Stimulated activated CD4-positive, alpha-beta T cell treated with anti-CD3 and anti-CD28 coated beads, Interleukin-2, amount 100 ng/mL, for 48 hours (primary cell): ENCODE measurements around the gene CD1E.
"Not testable (repeated sequence)": the region's sequence is repeated elsewhere in the genome, so short reads cannot be mapped to it uniquely, and the experiment has no call there.

Source experiments
- DNase-seq, 2 donors: peaks; one replicate each; pipeline ENCODE4 v3.0.0-alpha.2; 2020

CD1E gene

DNA sequence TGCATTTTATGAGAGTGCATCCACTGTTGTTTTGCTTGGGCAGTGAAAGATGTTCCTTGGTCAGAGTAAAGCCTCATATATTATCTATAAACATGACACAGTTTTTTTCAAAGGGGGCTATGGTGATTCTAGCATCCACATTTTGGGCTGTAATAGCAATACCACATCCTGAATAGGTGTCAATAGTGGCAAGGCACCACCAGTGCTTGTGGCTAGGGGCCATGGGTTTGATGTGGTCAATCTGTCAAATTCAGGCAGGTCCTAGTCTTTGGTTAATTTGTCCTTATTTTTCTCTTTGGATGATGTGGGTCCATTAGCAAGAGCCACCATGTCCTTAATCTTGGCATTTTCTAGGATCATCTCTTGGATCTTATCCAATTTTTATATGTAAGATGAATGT, 13.1 kb downstream of the CD1E start:
- DNase-seq, result no peak

DNA sequence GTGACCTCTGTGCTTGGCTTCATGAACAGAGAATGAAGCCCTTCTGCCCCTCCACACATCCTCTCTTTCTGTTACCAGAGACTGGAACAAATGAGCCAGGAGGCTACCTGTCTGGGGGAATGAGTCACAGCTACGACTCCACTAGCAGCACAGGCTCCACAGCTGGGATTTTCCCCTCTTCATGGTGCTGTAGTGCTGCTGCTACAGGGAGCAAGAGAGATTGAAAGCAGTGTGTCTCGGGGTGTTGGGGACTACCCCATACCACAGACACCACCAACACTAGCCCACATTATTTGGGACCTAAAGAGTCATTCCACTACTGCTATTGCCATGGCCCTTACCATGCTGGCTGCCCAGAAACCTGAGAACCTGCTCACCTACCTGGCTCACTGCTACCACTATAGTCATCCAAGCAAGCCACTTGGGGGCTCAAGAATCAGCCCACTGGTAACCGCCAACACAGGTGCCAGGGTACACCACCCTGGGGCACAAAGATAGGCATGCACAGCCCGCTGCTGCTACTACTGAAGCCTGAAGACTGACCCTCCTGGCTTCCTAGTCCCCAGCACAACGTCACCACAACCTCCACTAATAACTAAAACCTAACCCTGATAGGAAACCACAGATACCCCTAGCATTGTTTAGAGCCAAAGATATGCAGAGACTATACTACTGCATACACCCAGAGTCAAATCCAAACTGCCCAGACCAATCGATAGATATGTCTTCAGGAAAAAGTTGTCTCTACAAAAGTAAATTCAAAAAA, 17.7 kb downstream of the CD1E start:
- peak; percentile 7 to 19 for DNase-seq

DNA sequence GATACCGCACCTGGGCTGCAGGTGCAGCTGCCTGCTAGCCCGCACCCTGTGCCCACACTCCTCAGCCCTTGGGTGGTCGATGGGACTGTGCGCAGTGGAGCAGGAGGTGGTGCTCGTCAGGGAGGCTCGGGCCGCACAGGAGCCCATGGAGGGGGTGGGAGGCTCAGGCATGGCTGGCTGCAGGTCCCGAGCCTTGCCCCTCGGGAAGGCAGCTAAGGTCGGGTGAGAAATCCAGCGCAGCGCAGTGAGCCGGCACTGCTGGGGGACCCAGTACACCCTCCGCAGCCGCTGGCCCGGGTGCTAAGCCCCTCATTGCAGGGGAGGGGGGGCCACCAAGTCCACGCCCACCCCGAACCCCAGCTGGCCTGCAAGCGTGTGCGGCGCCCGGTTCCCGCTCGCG, 20.4 kb downstream of the CD1E start:
- DNase-seq, result not testable (repeated sequence)

DNA sequence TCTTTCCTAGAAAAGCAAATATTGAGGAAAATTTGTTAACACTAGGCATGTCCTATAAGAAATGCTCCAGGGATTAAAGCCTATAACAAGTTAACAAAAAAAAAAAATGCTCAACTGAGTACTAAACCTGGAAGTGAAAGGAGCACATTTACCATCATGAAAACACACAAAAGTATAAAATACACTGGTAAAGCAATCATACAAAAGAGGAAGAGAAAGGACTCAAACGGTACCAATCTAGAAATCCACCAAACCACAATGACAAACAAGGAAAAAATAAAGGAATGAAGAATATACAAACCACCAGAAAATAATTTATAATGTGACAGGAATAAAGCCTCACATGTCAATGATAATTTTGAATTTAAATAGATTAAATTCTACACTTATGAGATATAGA, 21.2 kb downstream of the CD1E start:
- no peak for DNase-seq

DNA sequence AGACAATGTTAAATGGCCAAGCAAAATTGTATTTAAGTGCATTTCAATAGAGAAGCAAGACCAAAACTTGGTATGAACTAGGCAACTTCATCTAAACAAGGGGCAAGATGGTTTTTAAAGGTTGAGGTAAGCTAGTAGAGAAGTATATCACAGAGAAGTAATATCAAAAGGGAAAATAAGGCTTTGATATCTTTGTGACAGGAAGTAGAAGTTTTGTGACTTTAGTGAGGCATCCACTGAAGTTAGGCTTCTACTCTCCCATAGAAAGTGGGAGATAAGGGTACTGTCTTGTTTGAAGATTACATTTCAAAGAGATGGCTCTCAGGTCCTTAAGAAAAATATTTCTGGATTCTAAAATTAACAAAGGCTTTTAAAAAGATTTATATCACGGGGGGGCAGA, 36.6 kb downstream of the CD1E start:
- DNase-seq, result no peak

DNA sequence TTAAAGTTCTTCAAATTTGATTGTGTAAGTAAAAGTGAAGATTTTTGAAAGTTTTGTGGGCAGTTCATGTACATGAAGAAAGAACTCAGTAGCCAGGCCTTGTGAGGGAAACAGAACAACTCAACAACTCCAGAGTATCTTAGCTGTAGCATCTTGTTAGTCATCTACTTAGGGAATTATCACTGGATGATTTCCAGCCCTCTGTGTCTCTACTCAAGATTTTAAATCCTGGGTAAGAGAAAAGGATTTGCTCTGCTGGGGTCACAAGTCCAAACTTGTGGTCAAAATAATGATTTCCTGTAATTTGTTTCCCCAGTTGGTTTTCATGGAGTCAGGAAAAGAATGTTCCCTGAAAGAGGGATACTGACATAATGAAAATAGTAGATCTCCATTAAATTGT, 37.4 kb downstream of the CD1E start:
- DNase-seq, result no peak

DNA sequence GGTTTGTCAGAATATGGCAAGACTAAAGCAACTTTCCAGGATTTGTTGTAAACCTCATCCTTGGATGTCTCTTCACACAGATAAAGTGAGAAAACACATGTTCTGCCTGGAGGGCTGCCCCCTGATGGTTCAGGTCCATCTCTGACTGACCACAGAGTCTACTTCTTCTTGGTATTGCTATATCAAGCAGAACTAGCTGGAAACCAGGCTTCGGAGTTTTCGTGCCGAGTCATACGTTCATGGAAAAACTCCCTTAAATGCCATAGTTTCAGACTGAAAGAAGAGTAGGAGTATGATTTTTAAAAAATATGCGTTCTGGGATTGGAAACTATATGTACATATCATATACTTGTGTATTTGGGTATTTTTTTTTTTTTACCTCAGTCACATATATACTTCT, 39.8 kb downstream of the CD1E start:
- DNase-seq, result no peak

DNA sequence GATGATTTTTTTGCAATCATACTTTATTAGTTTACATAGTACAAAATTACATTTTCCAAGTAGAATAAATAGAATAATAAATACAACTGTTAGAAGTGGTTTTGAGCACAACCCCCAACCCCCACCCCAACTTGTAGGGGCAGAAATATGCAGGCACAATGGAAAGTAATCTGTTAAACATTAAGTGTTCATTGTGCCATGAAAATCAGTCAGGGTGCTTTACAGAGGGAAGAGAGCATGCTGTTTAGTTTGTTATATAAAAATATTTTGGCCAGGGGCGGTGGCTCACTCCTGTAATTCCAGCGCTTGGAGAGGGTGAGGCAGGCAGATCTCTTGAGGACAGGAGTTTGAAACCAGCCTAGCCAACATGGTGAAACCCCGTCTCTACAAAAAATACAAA, 43.0 kb downstream of the CD1E start:
- DNase-seq, result no peak

DNA sequence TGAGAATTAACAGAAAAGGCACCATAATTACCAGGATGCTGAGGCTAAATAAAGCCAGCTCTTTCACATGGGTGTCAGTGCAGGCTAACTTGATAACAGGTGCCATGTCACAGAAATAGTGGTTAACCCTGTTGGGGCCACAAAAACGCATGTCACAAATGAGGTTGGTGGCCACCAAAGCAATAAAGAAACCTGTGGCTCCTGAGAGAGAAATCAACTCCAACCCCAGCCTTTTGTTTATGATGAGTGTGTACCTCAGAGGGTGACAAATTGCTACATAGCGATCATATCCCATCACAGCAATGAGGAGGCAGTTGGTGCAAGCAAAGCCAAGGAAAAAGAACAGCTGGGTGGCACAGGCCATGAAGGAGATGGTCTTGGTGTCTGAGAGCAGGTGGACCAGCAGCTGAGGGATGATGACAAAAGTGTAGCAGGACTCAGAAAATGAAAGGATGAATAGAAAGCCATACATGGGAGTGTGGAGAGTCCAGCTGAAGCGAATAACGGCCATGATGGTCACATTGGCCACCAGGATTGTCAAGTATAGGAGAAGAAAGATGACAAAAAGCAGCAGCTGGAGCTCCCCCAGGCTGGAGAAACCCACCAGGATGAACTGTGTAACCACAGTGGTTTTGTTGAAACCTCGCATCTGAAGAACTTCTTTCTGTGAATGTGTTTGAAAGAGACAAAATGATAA, 45.3 kb downstream of the CD1E start, which contains the start of gene OR10T2:
Gene OR10T2, minus strand, starts transcription at position 649 of the 697 bp plus-strand sequence. Its CDS starts 0 bp downstream, at position 649.
- no peak for DNase-seq

DNA sequence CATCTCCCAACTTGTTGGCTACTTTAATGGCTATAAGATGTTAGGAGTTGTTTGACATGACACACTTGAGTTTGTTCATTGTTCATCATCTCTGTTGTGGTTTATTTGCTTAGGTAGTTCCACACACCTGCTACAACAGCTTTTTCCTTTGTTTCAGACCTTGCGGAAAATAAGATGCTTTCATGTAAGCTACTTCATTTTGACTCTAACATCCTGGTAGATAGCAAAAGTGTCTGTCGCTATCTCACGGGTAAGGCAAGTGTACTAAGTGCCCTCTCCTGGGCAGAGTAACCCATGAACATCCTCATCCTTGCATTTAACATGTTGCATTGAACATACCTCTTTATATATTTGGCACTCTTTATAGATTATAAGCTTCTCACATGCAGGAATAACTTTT, 47.2 kb downstream of the CD1E start:
- DNase-seq, result no peak

DNA sequence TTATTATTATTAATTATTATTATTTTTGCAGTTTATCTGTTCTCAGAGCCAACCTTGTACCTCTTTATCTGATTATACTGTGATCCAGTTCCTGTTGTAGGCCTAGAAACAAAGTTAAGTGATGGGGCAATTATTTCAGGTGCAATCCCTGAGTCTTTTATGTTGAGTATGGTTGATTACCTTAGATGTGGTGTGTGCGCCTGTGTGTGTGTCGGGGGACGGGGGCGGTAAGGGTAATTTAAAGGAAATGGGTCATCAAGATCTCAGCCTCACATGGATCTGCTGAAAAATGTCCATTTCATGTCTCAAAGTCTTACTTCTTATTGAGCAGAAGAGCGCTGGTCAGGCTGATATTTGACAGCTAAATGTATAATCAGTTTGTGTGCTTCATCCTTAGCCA, 53.4 kb downstream of the CD1E start:
- DNase-seq, result no peak
